A673 (cell line): ENCODE data around the gene TNKS1BP1. TPM values are rescaled to one million over a fixed set of nuclear protein-coding genes. Genes with fewer than 3 reads are reported as not detected.

Experiments
- BruUV-seq: library from RNA; stranded (reverse); fragments of 400-500 nt; replicated peaks from 2 replicates; lab custom pipeline; 2021; lab: Mats Ljungman, UMichigan
- CTCF ChIA-PET: fragments of 300-600 bp; sonication (Branson Sonifier 250); formaldehyde crosslinking; loops from one replicate; lab custom pipeline; 2022; ENCODE audit warnings: antibody characterized with exemption; lab: Charles Lee
- POLR2A ChIA-PET: fragments of 300-600 bp; sonication (Branson Sonifier 250); formaldehyde crosslinking; loops from one replicate; lab custom pipeline; 2022; ENCODE audit warnings: antibody characterized with exemption; ENCODE audit not compliant: low non-redundant PET; lab: Charles Lee
- DNase-seq: peaks from one replicate; pipeline ENCODE4 v3.0.0-alpha.2; 2015; ENCODE audit warnings: low spot score
- H3K27ac ChIP-seq: fragments of 200-600 bp; sonication (generic); 2 replicates; pipeline ENCODE4 v1.5.1; 2016; ENCODE audit warnings: mixed run types, low read depth, mild to moderate bottlenecking, mixed read lengths, antibody characterized with exemption, low read length; ENCODE audit not compliant: poor library complexity, severe bottlenecking
- H3K27me3 ChIP-seq: fragments of 200-600 bp; sonication (generic); replicated peaks from 2 replicates; pipeline ENCODE4 v1.6.1; 2017; ENCODE audit warnings: mixed run types, low read depth, mild to moderate bottlenecking, mixed read lengths, antibody characterized with exemption, low read length; ENCODE audit not compliant: insufficient read depth, poor library complexity
- H3K36me3 ChIP-seq: fragments of 200-600 bp; sonication (generic); 2 replicates; pipeline ENCODE4 v1.6.1; 2016; ENCODE audit warnings: mixed run types, mild to moderate bottlenecking, mixed read lengths, antibody characterized with exemption, low read length; ENCODE audit not compliant: insufficient read depth, poor library complexity, severe bottlenecking
- H3K4me1 ChIP-seq: fragments of 200-600 bp; sonication (generic); 2 replicates; pipeline ENCODE4 v1.6.1; 2017; ENCODE audit warnings: mixed run types, mild to moderate bottlenecking, mixed read lengths, antibody characterized with exemption, low read length; ENCODE audit not compliant: insufficient read depth, poor library complexity, severe bottlenecking
- H3K4me3 ChIP-seq: fragments of 200-600 bp; sonication (generic); 2 replicates; pipeline ENCODE4 v1.5.1; 2016; ENCODE audit warnings: low read depth, mixed run types, mild to moderate bottlenecking, mixed read lengths, low read length; ENCODE audit not compliant: poor library complexity, severe bottlenecking
- H3K9me3 ChIP-seq: fragments of 200-600 bp; sonication (generic); 2 replicates; pipeline ENCODE4 v1.6.1; 2016; ENCODE audit warnings: mixed run types, low read depth, mild to moderate bottlenecking, mixed read lengths, antibody characterized with exemption, low read length; ENCODE audit not compliant: poor library complexity, severe bottlenecking
- CTCF ChIP-seq: fragments of 300-800, 200-600 bp; sonication (generic); conservative IDR thresholded peaks from 2 replicates; pipeline ENCODE4 v1.5.1; 2017; ENCODE audit warnings: low read depth, mild to moderate bottlenecking, antibody characterized with exemption, low read length, moderate library complexity, mixed read lengths
- EZH2 ChIP-seq: fragments of 200-600 bp; sonication (generic); IDR thresholded peaks from 2 replicates; pipeline ENCODE4 v1.6.1; 2017; ENCODE audit warnings: borderline replicate concordance, low read depth, mild to moderate bottlenecking, mixed read lengths, antibody characterized with exemption, low read length; ENCODE audit not compliant: poor library complexity, severe bottlenecking
- intact Hi-C: fragments of 100-400 bp; cut with micrococcal nuclease; formaldehyde crosslinking; loops from one replicate; pipeline ENCODE4 v1.10.0; 2022; ENCODE audit not compliant: unreplicated experiment
- total RNA-seq: library from RNA; stranded (reverse); gene quantifications from 2 replicates; pipeline ENCODE4 v1.2.3, GENCODE V29; 2021

TNKS1BP1 gene
- total RNA-seq, 1 experiment from 2014 or later = 80.4 TPM

GRCh38 chr11:57251491-57252104, 73.2 kb downstream of the TNKS1BP1 start:
- H3K27ac ChIP-seq = no peak overlapping the region
- H3K36me3 ChIP-seq = no peaks in the 10 kb centered on the region
- DNase-seq = peak; percentile 41
- H3K9me3 ChIP-seq = no peaks in the 10 kb centered on the region
- H3K4me1 ChIP-seq = no peaks in the 10 kb centered on the region
- ChIA-PET POLR2A (no interaction called here), CTCF (interaction anchor here (0.8 kb wide), 1 partner anchor 26 kb away, joined by 3 read pairs; no protein-coding TSS in a partner anchor)
- peaks cover 3% of the 10 kb centered on the region for H3K27me3 ChIP-seq
- no peak overlapping the region for H3K4me3 ChIP-seq
- no peak for TF ChIP-seq EZH2
- no peak for TF ChIP-seq CTCF
- BruUV-seq = no TSS peak
- intact Hi-C loops = loop anchor here (10.0 kb wide), 1 partner anchor 1537 kb away; no protein-coding TSS in a partner anchor

- no peaks in the 10 kb centered on the region for H3K4me1 ChIP-seq
- no peak for DNase-seq
- H3K4me3 ChIP-seq = no peak overlapping the region
- H3K36me3 ChIP-seq = no peaks in the 10 kb centered on the region
- ChIA-PET CTCF (interaction anchor here (0.8 kb wide), 1 partner anchor 27 kb away, joined by 3 read pairs; no protein-coding TSS in a partner anchor), POLR2A (no interaction called here)
- no peaks in the 10 kb centered on the region for H3K9me3 ChIP-seq
- peaks cover 3% of the 10 kb centered on the region for H3K27me3 ChIP-seq
- H3K27ac ChIP-seq = no peak overlapping the region
- TF ChIP-seq CTCF (no peak), EZH2 (no peak)
- BruUV-seq = no TSS peak
- intact Hi-C loops = loop anchor here (10.0 kb wide), 1 partner anchor 1536 kb away; no protein-coding TSS in a partner anchor
Observed at GRCh38 chr11:57251037-57251436, 73.7 kb downstream of the TNKS1BP1 start.

Other genes with a start within 250 kb of the TNKS1BP1 start
- 2.5 and 3.0 TPM in 2 replicates for gene LRRC55, start 143.0 kb downstream of the TNKS1BP1 start, total RNA-seq
- gene APLNR, start 87.7 kb downstream of the TNKS1BP1 start, total RNA-seq = 0.66 and 0.67 TPM in 2 replicates
- 393 and 399 TPM in 2 replicates for gene SSRP1, start 10.9 kb upstream of the TNKS1BP1 start, total RNA-seq
- not detected in 2 replicates for gene P2RX3, start 13.4 kb upstream of the TNKS1BP1 start, total RNA-seq
- gene PRG3, start 56.2 kb upstream of the TNKS1BP1 start, total RNA-seq = not detected in 2 replicates
- gene PRG2, start 65.7 kb upstream of the TNKS1BP1 start, total RNA-seq = not detected in 2 replicates
- 89.1 and 142 TPM in 2 replicates for gene SLC43A3, start 102.2 kb upstream of the TNKS1BP1 start, total RNA-seq
- gene RTN4RL2, start 135.6 kb upstream of the TNKS1BP1 start, total RNA-seq = 5.2 and 7.0 TPM in 2 replicates
- 18.4 and 20.5 TPM in 2 replicates for gene SLC43A1, start 190.8 kb upstream of the TNKS1BP1 start, total RNA-seq
- 165 and 176 TPM in 2 replicates for gene TIMM10, start 205.8 kb upstream of the TNKS1BP1 start, total RNA-seq
- not detected in 2 replicates for gene SMTNL1, start 212.6 kb upstream of the TNKS1BP1 start, total RNA-seq
- gene UBE2L6, start 242.7 kb upstream of the TNKS1BP1 start, total RNA-seq = 30.4 and 38.8 TPM in 2 replicates